ENCODE results near the gene MYO1B.

Gene MYO1B

DNA sequence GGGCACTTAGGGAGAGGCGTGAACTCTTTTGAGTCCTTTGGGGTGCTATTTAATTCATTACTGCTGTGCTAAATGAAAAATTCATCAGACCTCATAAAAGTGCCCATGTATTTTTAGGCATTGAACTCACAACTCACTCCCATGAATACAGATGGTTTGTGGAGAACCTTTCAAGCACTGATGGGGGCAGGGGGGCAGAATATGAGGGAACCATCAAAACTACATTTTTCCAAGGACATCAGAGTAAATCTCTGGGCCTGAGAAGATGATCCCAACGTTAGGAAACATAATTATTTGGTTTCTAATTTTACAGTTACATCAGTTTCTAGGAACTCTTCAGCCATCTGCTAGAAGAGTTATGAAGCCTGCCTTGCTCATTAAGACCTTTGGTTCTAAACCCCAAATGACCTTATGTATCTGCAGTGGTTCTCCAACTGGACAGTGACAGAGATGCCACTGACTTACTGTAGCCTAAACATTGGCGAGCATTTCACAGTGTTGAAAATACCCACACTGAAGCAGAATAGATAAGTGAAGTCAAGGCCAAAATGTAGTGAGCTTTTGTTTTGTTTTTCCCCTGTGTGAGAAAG is 90.8 kb downstream of the MYO1B start:
- H3K36me3 ChIP-seq (ENCODE audit: control insufficient read depth in 1 of 2, insufficient read depth in 2 of 2, low read depth in 1 of 2, low read length in 2 of 2), result peaks cover 0 to 71% of the 10 kb centered on the region in 2 experiments
- DNase-seq, result no peak
- H2BK12ac ChIP-seq (ENCODE audit: low read length in 2 of 2), result no peak overlapping the region
- WGBS, result 100% methylated on average over 3 of the region's 3 CpGs
- H3K14ac ChIP-seq (ENCODE audit: low read length in 2 of 2), result no peak overlapping the region
- H3K4me1 ChIP-seq (ENCODE audit: control insufficient read depth, insufficient read depth, low read depth, low read length), result peaks cover 2% of the 10 kb centered on the region
- no peak overlapping the region for H2AFZ ChIP-seq (ENCODE audit: low read depth, low read length)
- H3K4ac ChIP-seq (ENCODE audit: low read depth in 1 of 2, low read length in 2 of 2), result no peak overlapping the region
- no peak overlapping the region for H2AK5ac ChIP-seq (ENCODE audit: low read length, severe bottlenecking)
- no peak overlapping the region for H2BK5ac ChIP-seq (ENCODE audit: low read depth, low read length, poor library complexity, severe bottlenecking)
- H2BK15ac ChIP-seq (ENCODE audit: low read depth, poor library complexity, severe bottlenecking), result no peak overlapping the region
- H3K79me1 ChIP-seq (replicated peaks; ENCODE audit: low read length, poor library complexity, severe bottlenecking), result peaks cover 32% of the 10 kb centered on the region
- H3K27ac ChIP-seq (ENCODE audit: low read length, poor library complexity, severe bottlenecking), result no peak overlapping the region
- no peaks in the 10 kb centered on the region for H3K27me3 ChIP-seq (ENCODE audit: control insufficient read depth in 1 of 2, insufficient read depth in 1 of 2, low read length in 2 of 2)
- no peak overlapping the region for H3K9ac ChIP-seq (ENCODE audit: low read length)
- no peak overlapping the region for H3K4me3 ChIP-seq (ENCODE audit: insufficient read depth in 1 of 2, low read depth in 1 of 2, low read length in 2 of 2)
- H4K8ac ChIP-seq (ENCODE audit: low read length), result no peak overlapping the region
- H3K18ac ChIP-seq (ENCODE audit: low read depth in 1 of 2, low read length in 2 of 2), result no peak overlapping the region
- H4K91ac ChIP-seq (ENCODE audit: low read length), result no peak overlapping the region
- no peak overlapping the region for H2BK120ac ChIP-seq (ENCODE audit: low read depth, low read length)
- H3K4me2 ChIP-seq (ENCODE audit: low read length, poor library complexity, severe bottlenecking), result no peak overlapping the region
- no peaks in the 10 kb centered on the region for H3K9me3 ChIP-seq (ENCODE audit: control insufficient read depth, low read length)
- no peak overlapping the region for H3K23ac ChIP-seq (ENCODE audit: low read length in 2 of 2)

DNA sequence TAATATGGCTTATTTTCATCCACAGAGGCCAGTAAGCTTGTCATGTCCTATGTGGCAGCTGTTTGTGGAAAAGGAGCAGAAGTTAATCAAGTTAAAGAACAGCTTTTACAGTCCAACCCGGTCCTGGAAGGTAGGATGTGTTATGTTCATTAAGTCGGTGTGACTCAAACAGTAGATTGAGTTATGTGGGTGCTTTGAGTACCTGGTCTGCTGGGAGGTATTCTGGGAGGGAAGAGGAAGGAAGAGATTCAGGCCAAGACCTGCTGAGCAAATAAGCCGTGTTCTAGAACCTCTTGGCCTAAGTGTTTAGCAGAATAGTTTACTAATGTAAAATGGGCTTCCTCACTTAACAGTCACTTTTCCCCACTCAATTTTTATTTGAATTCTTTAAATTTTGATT is 96.2 kb downstream of the MYO1B start:
- WGBS, result 98% methylated on average over 2 of the region's 3 CpGs
- no peaks in the 10 kb centered on the region for H3K27me3 ChIP-seq (ENCODE audit: control insufficient read depth in 1 of 2, insufficient read depth in 1 of 2, low read length in 2 of 2)
- no peak for DNase-seq

DNA sequence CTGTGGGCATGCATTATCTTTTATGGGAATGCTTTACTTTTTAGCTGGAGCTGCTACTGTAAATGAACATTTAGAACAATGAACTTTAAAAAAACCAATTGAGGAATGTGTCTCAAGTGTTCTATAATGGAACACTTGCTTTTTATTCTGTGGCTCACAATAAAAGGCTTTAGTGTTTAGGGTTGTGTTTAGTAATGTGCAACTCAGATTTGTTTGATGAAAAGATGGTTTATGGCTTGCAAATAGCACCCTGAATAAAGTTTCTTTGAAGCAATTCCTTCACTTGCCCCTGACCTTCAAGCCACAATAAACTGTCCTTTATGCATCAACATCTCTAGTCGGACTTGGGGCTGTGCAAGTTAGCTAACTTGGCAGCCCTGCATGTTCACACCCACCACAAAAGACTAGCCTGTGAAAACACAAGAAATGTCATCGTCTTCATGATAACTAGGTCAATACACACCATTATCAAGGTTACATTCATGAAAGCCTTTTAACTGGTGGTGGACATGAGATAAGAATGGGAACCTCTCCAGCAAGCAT is 98.7 kb downstream of the MYO1B start:
- Histone ChIP-seq H3K79me1 (replicated peaks; ENCODE audit: low read length, poor library complexity, severe bottlenecking) (peaks cover 44% of the 10 kb centered on the region), H2AFZ (ENCODE audit: low read depth, low read length) (no peak overlapping the region)

More for the DNA sequence above, 96.2 kb downstream of the MYO1B start:
- H3K14ac ChIP-seq (ENCODE audit: low read length in 2 of 2), result no peak overlapping the region
- no peaks in the 10 kb centered on the region for H3K9me3 ChIP-seq (ENCODE audit: control insufficient read depth, low read length)
- H3K4me3 ChIP-seq (ENCODE audit: insufficient read depth in 1 of 2, low read depth in 1 of 2, low read length in 2 of 2), result no peak overlapping the region
- no peak overlapping the region for H2BK15ac ChIP-seq (ENCODE audit: low read depth, poor library complexity, severe bottlenecking)
- no peak overlapping the region for H2BK120ac ChIP-seq (ENCODE audit: low read depth, low read length)
- H2AK5ac ChIP-seq (ENCODE audit: low read length, severe bottlenecking), result no peak overlapping the region
- H3K27ac ChIP-seq (ENCODE audit: low read length, poor library complexity, severe bottlenecking), result no peak overlapping the region
- H3K4ac ChIP-seq (ENCODE audit: low read depth in 1 of 2, low read length in 2 of 2), result no peak overlapping the region
- no peak overlapping the region for H3K4me2 ChIP-seq (ENCODE audit: low read length, poor library complexity, severe bottlenecking)
- H3K79me1 ChIP-seq (replicated peaks; ENCODE audit: low read length, poor library complexity, severe bottlenecking), result peaks cover 33% of the 10 kb centered on the region
- no peak overlapping the region for H3K9ac ChIP-seq (ENCODE audit: low read length)
- H2AFZ ChIP-seq (ENCODE audit: low read depth, low read length), result no peak overlapping the region
- no peak overlapping the region for H2BK5ac ChIP-seq (ENCODE audit: low read depth, low read length, poor library complexity, severe bottlenecking)
- H3K36me3 ChIP-seq (ENCODE audit: control insufficient read depth in 1 of 2, insufficient read depth in 2 of 2, low read depth in 1 of 2, low read length in 2 of 2), result peaks cover 3 to 75% of the 10 kb centered on the region in 2 experiments
- H3K23ac ChIP-seq (ENCODE audit: low read length in 2 of 2), result no peak overlapping the region
- no peak overlapping the region for H2BK12ac ChIP-seq (ENCODE audit: low read length in 2 of 2)
- H3K4me1 ChIP-seq (ENCODE audit: control insufficient read depth, insufficient read depth, low read depth, low read length), result no peaks in the 10 kb centered on the region
- H3K18ac ChIP-seq (ENCODE audit: low read depth in 1 of 2, low read length in 2 of 2), result no peak overlapping the region
- peak overlapping the region; percentile 4 for H4K8ac ChIP-seq (ENCODE audit: low read length)
- no peak overlapping the region for H4K91ac ChIP-seq (ENCODE audit: low read length)

DNA sequence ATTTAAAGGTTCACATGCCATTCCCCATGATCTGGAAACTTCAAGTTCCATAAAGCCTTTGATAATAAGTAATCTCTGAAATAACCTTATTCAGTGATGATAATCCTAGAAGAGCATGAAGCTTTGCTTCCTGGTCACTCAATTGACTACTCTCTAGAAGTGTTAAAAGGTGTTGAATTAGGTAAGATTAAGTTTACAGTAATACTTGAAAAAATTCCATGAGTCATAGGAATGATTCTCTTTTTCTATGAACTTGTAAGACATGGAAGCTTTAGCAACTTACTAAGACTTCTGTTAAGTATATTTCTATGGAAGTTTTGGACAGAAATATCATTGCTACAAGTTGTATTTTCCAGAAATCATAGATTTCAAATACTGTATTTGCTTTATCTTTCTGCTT is 100.6 kb downstream of the MYO1B start:
- Histone ChIP-seq H2BK12ac (ENCODE audit: low read length in 2 of 2) (no peak overlapping the region), H3K18ac (ENCODE audit: low read depth in 1 of 2, low read length in 2 of 2) (no peak overlapping the region), H3K27me3 (ENCODE audit: control insufficient read depth in 1 of 2, insufficient read depth in 1 of 2, low read length in 2 of 2) (no peaks in the 10 kb centered on the region), H2AFZ (ENCODE audit: low read depth, low read length) (no peak overlapping the region), H3K14ac (ENCODE audit: low read length in 2 of 2) (no peak overlapping the region), H2BK120ac (ENCODE audit: low read depth, low read length) (no peak overlapping the region), H3K4me1 (ENCODE audit: control insufficient read depth, insufficient read depth, low read depth, low read length) (peaks cover 2% of the 10 kb centered on the region), H2AK5ac (ENCODE audit: low read length, severe bottlenecking) (no peak overlapping the region), H3K9ac (ENCODE audit: low read length) (no peak overlapping the region), H3K9me3 (ENCODE audit: control insufficient read depth, low read length) (no peaks in the 10 kb centered on the region), H3K4me3 (ENCODE audit: insufficient read depth in 1 of 2, low read depth in 1 of 2, low read length in 2 of 2) (no peak overlapping the region), H4K8ac (ENCODE audit: low read length) (no peak overlapping the region), H2BK15ac (ENCODE audit: low read depth, poor library complexity, severe bottlenecking) (no peak overlapping the region), H3K27ac (ENCODE audit: low read length, poor library complexity, severe bottlenecking) (no peak overlapping the region), H3K23ac (ENCODE audit: low read length in 2 of 2) (no peak overlapping the region), H3K36me3 (ENCODE audit: control insufficient read depth in 1 of 2, insufficient read depth in 2 of 2, low read depth in 1 of 2, low read length in 2 of 2) (peaks cover 12 to 90% of the 10 kb centered on the region in 2 experiments), H2BK5ac (ENCODE audit: low read depth, low read length, poor library complexity, severe bottlenecking) (no peak overlapping the region), H4K91ac (ENCODE audit: low read length) (no peak overlapping the region), H3K4ac (ENCODE audit: low read depth in 1 of 2, low read length in 2 of 2) (no peak overlapping the region), H3K4me2 (ENCODE audit: low read length, poor library complexity, severe bottlenecking) (no peak overlapping the region), H3K79me1 (replicated peaks; ENCODE audit: low read length, poor library complexity, severe bottlenecking) (peaks cover 37% of the 10 kb centered on the region)
- DNase-seq, result peak; percentile 59

More for the DNA sequence above, 98.7 kb downstream of the MYO1B start:
- Histone ChIP-seq H3K4me3 (ENCODE audit: insufficient read depth in 1 of 2, low read depth in 1 of 2, low read length in 2 of 2) (no peak overlapping the region), H3K27me3 (ENCODE audit: control insufficient read depth in 1 of 2, insufficient read depth in 1 of 2, low read length in 2 of 2) (no peaks in the 10 kb centered on the region), H3K23ac (ENCODE audit: low read length in 2 of 2) (peak overlapping the region in 1 of 2 experiments; percentile 52), H3K9me3 (ENCODE audit: control insufficient read depth, low read length) (no peaks in the 10 kb centered on the region), H4K91ac (ENCODE audit: low read length) (no peak overlapping the region), H3K27ac (ENCODE audit: low read length, poor library complexity, severe bottlenecking) (no peak overlapping the region), H3K4me1 (ENCODE audit: control insufficient read depth, insufficient read depth, low read depth, low read length) (no peaks in the 10 kb centered on the region), H2BK120ac (ENCODE audit: low read depth, low read length) (no peak overlapping the region), H4K8ac (ENCODE audit: low read length) (no peak overlapping the region), H3K18ac (ENCODE audit: low read depth in 1 of 2, low read length in 2 of 2) (no peak overlapping the region), H2BK15ac (ENCODE audit: low read depth, poor library complexity, severe bottlenecking) (no peak overlapping the region), H3K9ac (ENCODE audit: low read length) (no peak overlapping the region), H2AK5ac (ENCODE audit: low read length, severe bottlenecking) (no peak overlapping the region), H3K4me2 (ENCODE audit: low read length, poor library complexity, severe bottlenecking) (no peak overlapping the region), H3K36me3 (ENCODE audit: control insufficient read depth in 1 of 2, insufficient read depth in 2 of 2, low read depth in 1 of 2, low read length in 2 of 2) (peaks cover 10 to 84% of the 10 kb centered on the region in 2 experiments), H2BK12ac (ENCODE audit: low read length in 2 of 2) (no peak overlapping the region), H2BK5ac (ENCODE audit: low read depth, low read length, poor library complexity, severe bottlenecking) (no peak overlapping the region), H3K4ac (ENCODE audit: low read depth in 1 of 2, low read length in 2 of 2) (no peak overlapping the region), H3K14ac (ENCODE audit: low read length in 2 of 2) (no peak overlapping the region)
- WGBS, result 68% methylated on average over 1 of the region's 2 CpGs
- DNase-seq, result no peak

Data from mesenchymal stem cell (in vitro differentiated cells and primary cell).